HG02943 (cell line): ENCODE data around the gene MED12L.

ENCODE experiments used
- ATAC-seq: cut with Tn5 transposase; IDR thresholded peaks from one replicate; pipeline ENCODE4 v1.9.1; 2021; ENCODE audit warnings: mild to moderate bottlenecking, low read depth, moderate library complexity; ENCODE audit not compliant: unreplicated experiment

MED12L gene

DNA sequence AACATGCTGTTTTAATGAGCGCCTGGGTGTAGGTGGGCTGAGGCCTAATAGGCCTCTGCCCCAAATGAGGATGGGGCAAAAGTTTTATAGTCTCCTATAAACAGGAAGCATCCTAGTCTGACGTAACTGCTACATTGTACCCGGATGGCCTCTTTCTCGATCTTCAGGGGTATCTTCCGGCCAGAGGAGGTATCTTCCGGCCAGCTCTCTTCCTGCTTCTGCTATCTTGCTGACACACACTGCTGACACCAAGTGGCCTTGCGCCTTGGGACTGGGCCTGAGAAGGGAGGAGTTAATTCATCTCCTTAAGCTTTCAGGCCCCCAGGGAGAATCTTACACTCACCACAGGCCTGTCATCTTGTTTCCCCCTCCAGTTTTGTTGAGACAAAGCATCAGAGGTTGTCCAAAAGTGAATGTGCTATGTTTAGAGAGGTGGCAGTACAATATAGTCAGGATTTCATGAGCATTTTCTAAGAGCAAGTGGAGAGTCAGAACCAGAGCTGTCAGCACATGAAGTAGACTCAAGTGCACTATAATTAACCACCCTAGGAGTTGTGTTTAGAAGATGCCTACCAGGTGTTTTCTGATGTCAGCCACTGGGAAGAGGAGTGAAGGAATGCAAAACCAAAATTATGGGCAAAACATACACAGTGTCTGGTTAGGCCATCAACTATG lies 391.0 kb downstream of the MED12L start:
- ATAC-seq = no peak

GRCh38 chr3:151477591-151478334 lies 392.3 kb downstream of the MED12L start:
- no peak for ATAC-seq

DNA sequence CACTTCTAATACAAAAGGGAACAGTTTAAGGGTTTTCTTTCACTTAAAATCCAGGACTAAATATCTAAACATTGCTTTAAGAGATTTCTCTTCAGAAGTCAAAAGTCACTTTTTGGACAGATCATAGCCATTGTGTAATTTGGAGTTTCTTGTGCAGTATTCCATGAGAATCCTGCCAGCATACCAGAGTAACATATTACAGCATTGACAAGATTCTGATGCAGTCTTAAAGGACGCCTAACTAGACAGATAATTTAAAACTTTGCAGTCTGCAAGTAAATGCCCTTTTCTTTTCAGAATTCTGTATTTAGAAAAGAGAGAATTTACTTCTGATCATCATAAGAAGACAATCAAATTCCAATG lies 392.9 kb downstream of the MED12L start:
- ATAC-seq = no peak

GRCh38 chr3:151479452-151479851 lies 394.0 kb downstream of the MED12L start:
- ATAC-seq = no peak

- ATAC-seq = no peak
These were observed 395.0 kb downstream of the MED12L start for GRCh38 chr3:151480492-151480891.

GRCh38 chr3:151483488-151483887 lies 398.0 kb downstream of the MED12L start:
- ATAC-seq = no peak

DNA sequence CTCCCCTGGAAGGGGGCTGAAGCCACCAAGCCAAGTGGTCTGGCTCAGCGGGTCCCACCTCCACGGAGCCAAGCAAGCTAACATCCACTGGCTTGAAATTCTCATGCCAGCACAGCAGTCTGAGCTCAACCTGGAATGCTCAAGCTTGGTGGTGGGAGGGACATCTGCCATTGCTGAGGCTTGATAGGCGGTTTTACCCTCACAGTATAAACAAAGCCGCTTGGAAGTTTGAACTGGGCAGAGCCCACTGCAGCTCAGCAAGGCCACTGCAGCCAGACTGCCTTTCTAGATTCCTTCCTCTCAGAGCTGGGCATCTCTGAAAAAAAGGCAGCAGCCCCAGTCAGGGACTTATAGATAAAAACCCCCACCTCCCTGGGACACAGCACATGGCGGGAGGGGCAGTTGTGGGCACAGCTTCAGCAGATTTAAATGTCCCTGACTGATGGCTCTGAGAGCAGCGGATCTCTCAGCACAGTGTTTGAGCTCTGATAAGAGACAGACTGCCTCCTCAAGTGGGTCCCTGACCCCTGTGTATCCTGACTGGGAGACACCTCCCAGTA lies 398.6 kb downstream of the MED12L start:
- no peak for ATAC-seq
